Neural progenitor cell (in vitro differentiated cells): ENCODE measurements around the gene SH3BP5L. TPM values are rescaled to one million over a fixed set of nuclear protein-coding genes. Genes with fewer than 3 reads are reported as not detected.

Experiments used
- DNase-seq: peaks from one replicate; pipeline ENCODE4 v3.0.0-alpha.2; 2016; ENCODE audit warnings: low spot score
- H2AFZ ChIP-seq: fragments of 200-600 bp; sonication (generic); replicated peaks from 2 replicates; pipeline ENCODE4 v1.6.1; 2016; ENCODE audit warnings: antibody characterized with exemption
- H3F3A ChIP-seq: fragments of 200-600 bp; sonication (generic); 2 replicates; pipeline ENCODE4 v1.6.1; 2016; ENCODE audit warnings: antibody characterized with exemption, low read depth
- H3K27ac ChIP-seq: fragments of 200-600 bp; sonication (generic); 2 replicates; pipeline ENCODE4 v1.5.1; 2016; ENCODE audit warnings: mild to moderate bottlenecking
- H3K27me3 ChIP-seq: fragments of 200-600 bp; sonication (generic); 2 replicates; pipeline ENCODE4 v1.6.1; 2016; ENCODE audit warnings: mild to moderate bottlenecking, moderate library complexity
- H3K36me3 ChIP-seq: fragments of 200-600 bp; sonication (generic); 2 replicates; pipeline ENCODE4 v1.5.1; 2016
- H3K4me1 ChIP-seq: fragments of 200-600 bp; sonication (generic); 2 replicates; pipeline ENCODE4 v1.6.1; 2016; ENCODE audit warnings: mixed run types
- H3K4me2 ChIP-seq: fragments of 200-600 bp; sonication (generic); 2 replicates; pipeline ENCODE4 v1.6.1; 2016
- H3K4me3 ChIP-seq: fragments of 200-600 bp; sonication (generic); 2 replicates; pipeline ENCODE4 v1.5.1; 2016
- H3K79me2 ChIP-seq: fragments of 200-600 bp; sonication (generic); 2 replicates; pipeline ENCODE4 v1.6.1; 2016; ENCODE audit warnings: low read depth
- H3K9ac ChIP-seq: fragments of 200-600 bp; sonication (generic); 2 replicates; pipeline ENCODE4 v1.6.1; 2016
- H3K9me3 ChIP-seq: fragments of 200-600 bp; sonication (generic); 2 replicates; pipeline ENCODE4 v1.5.1; 2016; ENCODE audit warnings: low read depth
- H4K20me1 ChIP-seq: fragments of 200-600 bp; sonication (generic); 2 replicates; pipeline ENCODE4 v1.6.1; 2016; ENCODE audit warnings: low read depth
- H3K27ac Mint-ChIP-seq: 3 replicates; pipeline ENCODE4 v1.8.0; 2021; ENCODE audit warnings: mixed read lengths
- H3K27me3 Mint-ChIP-seq: 2 replicates; pipeline ENCODE4 v1.8.0; 2022; ENCODE audit warnings: low read depth, mild to moderate bottlenecking, inconsistent platforms, moderate library complexity, mixed read lengths; ENCODE audit not compliant: insufficient read depth
- H3K36me3 Mint-ChIP-seq: 3 replicates; pipeline ENCODE4 v1.8.0; 2021; ENCODE audit warnings: mixed read lengths
- H3K4me1 Mint-ChIP-seq: 3 replicates; pipeline ENCODE4 v1.8.0; 2021; ENCODE audit warnings: mixed read lengths
- H3K4me3 Mint-ChIP-seq: 3 replicates; pipeline ENCODE4 v1.8.0; 2021; ENCODE audit warnings: mild to moderate bottlenecking, moderate library complexity, mixed read lengths
- H3K9me3 Mint-ChIP-seq: 3 replicates; pipeline ENCODE4 v1.8.0; 2020; ENCODE audit warnings: mixed read lengths
- CTCF ChIP-seq: fragments of 200-600 bp; sonication (generic); IDR thresholded peaks from 2 replicates; pipeline ENCODE4 v1.5.1; 2017; ENCODE audit warnings: antibody characterized with exemption, mild to moderate bottlenecking
- EZH2 ChIP-seq: fragments of 200-600 bp; sonication (generic); IDR thresholded peaks from 2 replicates; pipeline ENCODE4 v1.6.1; 2017; ENCODE audit warnings: antibody characterized with exemption, mild to moderate bottlenecking, moderate library complexity
- EZH2phosphoT487 ChIP-seq: fragments of 200-600 bp; sonication (generic); IDR thresholded peaks from 2 replicates; pipeline ENCODE4 v1.6.1; 2017; ENCODE audit warnings: antibody characterized with exemption
- total RNA-seq: library from RNA; depleted of rRNA; stranded (reverse); fragments of >200 nt; gene quantifications from 2 replicates; pipeline ENCODE4 v1.2.3, GENCODE V29; 2015; ENCODE audit warnings: low replicate concordance

SH3BP5L gene
- total RNA-seq, 1 donor from 2014 or later = 9.6 TPM

GRCh38 chr1:248844526-248844925 lies 18.8 kb upstream of the SH3BP5L start:
- Histone ChIP-seq H3K9ac (no peak overlapping the region), H3K9me3 (no peaks in the 10 kb centered on the region), H4K20me1 (peaks cover 30% of the 10 kb centered on the region), H3K4me2 (no peak overlapping the region), H3K4me3 (no peak overlapping the region), H3K27ac (no peak overlapping the region), H3K79me2 (peaks cover 46% of the 10 kb centered on the region), H3K27me3 (no peaks in the 10 kb centered on the region), H3F3A (peaks cover under 1% of the 10 kb centered on the region), H3K36me3 (no peaks in the 10 kb centered on the region), H3K4me1 (peaks cover under 1% of the 10 kb centered on the region), H2AFZ (no peak overlapping the region)
- TF ChIP-seq CTCF (no peak), EZH2 (no peak), EZH2phosphoT487 (no peak)
- DNase-seq = no peak
- Mint-ChIP-seq H3K27me3 (no peaks in the 10 kb centered on the region), H3K27ac (no peak overlapping the region), H3K9me3 (no peaks in the 10 kb centered on the region), H3K36me3 (peaks cover 11% of the 10 kb centered on the region), H3K4me1 (peaks cover 16% of the 10 kb centered on the region), H3K4me3 (no peak overlapping the region)

- Mint-ChIP-seq H3K36me3 (peaks cover 6% of the 10 kb centered on the region), H3K27me3 (no peaks in the 10 kb centered on the region), H3K4me3 (no peak overlapping the region), H3K9me3 (no peaks in the 10 kb centered on the region), H3K4me1 (peaks cover 22% of the 10 kb centered on the region), H3K27ac (no peak overlapping the region)
- H3K27me3 ChIP-seq = no peaks in the 10 kb centered on the region
- no peak overlapping the region for H3K4me3 ChIP-seq
- H3F3A ChIP-seq = peaks cover 8% of the 10 kb centered on the region
- TF ChIP-seq EZH2phosphoT487 (no peak), EZH2 (no peak), CTCF (no peak)
- H3K27ac ChIP-seq = no peak overlapping the region
- no peaks in the 10 kb centered on the region for H3K9me3 ChIP-seq
- peaks cover 30% of the 10 kb centered on the region for H4K20me1 ChIP-seq
- H3K4me1 ChIP-seq = peaks cover 5% of the 10 kb centered on the region
- peaks cover 49% of the 10 kb centered on the region for H3K79me2 ChIP-seq
- H3K4me2 ChIP-seq = no peak overlapping the region
- H3K36me3 ChIP-seq = no peaks in the 10 kb centered on the region
- no peak overlapping the region for H2AFZ ChIP-seq
- DNase-seq = no peak
- no peak overlapping the region for H3K9ac ChIP-seq
These were observed 18.0 kb upstream of the SH3BP5L start for GRCh38 chr1:248843687-248844086.

GRCh38 chr1:248842781-248843331 lies 17.1 kb upstream of the SH3BP5L start:
- H3K9me3 Mint-ChIP-seq = no peaks in the 10 kb centered on the region
- no peak overlapping the region for H3K4me3 Mint-ChIP-seq
- no peaks in the 10 kb centered on the region for H3K27me3 Mint-ChIP-seq
- H3K36me3 Mint-ChIP-seq = peaks cover 5% of the 10 kb centered on the region
- Histone ChIP-seq H3K4me2 (no peak overlapping the region), H3K4me3 (no peak overlapping the region), H2AFZ (no peak overlapping the region), H3K27me3 (no peaks in the 10 kb centered on the region), H3K4me1 (peaks cover 5% of the 10 kb centered on the region), H3K9me3 (no peaks in the 10 kb centered on the region), H3K9ac (no peak overlapping the region), H3K27ac (no peak overlapping the region), H3K36me3 (no peaks in the 10 kb centered on the region), H3K79me2 (peaks cover 49% of the 10 kb centered on the region), H4K20me1 (peaks cover 30% of the 10 kb centered on the region), H3F3A (peaks cover 14% of the 10 kb centered on the region)
- no peak for DNase-seq
- no peak overlapping the region for H3K27ac Mint-ChIP-seq
- TF ChIP-seq CTCF (no peak), EZH2 (no peak), EZH2phosphoT487 (no peak)
- H3K4me1 Mint-ChIP-seq = peaks cover 22% of the 10 kb centered on the region
